Measurements from ENCODE around the gene ZNF805. TPM values are rescaled to one million over a fixed set of nuclear protein-coding genes. Genes with fewer than 3 reads are reported as not detected.

The ZNF805 gene
- total and polyA plus RNA-seq, 12 donors, result 0.77 to 14.7 (median 10.8) TPM

DNA sequence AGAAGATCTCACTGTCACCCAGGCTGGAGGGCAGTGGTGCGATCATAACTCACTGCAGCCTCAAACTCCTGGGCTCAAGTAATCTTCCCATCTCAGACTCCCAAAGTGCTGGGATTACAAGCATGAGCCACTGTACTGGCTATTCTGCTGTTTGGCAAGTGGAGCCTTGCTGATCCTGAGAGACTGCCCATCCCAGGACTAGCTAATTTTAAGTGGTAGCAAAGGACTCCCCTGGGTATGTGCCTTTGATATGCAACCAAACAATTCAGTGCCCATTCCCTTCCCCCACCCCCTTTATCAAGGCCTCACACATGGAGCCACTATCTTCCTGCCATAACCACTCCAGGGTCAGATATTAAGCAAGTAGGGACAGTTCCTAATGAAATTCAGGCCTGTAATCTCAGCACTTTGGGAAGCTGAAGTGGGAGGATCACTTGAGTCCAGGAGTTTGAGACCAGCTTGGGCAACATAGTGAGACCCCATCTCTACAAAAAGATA, 22.9 kb downstream of the ZNF805 start:
- Histone ChIP-seq H3K4me3 (no peak overlapping the region), H3K9me3 (no peaks in the 10 kb centered on the region), H3K27me3 (no peaks in the 10 kb centered on the region), H3K27ac (no peak overlapping the region), H3K4me1 (no peaks in the 10 kb centered on the region), H3K36me3 (peaks cover 0 to 58% (median 5%) of the 10 kb centered on the region in 9 donors)
- 91 to 100% methylated on average over 1 of the region's 1 CpG for WGBS, 2 donors
- TF ChIP-seq, protein P1, sequence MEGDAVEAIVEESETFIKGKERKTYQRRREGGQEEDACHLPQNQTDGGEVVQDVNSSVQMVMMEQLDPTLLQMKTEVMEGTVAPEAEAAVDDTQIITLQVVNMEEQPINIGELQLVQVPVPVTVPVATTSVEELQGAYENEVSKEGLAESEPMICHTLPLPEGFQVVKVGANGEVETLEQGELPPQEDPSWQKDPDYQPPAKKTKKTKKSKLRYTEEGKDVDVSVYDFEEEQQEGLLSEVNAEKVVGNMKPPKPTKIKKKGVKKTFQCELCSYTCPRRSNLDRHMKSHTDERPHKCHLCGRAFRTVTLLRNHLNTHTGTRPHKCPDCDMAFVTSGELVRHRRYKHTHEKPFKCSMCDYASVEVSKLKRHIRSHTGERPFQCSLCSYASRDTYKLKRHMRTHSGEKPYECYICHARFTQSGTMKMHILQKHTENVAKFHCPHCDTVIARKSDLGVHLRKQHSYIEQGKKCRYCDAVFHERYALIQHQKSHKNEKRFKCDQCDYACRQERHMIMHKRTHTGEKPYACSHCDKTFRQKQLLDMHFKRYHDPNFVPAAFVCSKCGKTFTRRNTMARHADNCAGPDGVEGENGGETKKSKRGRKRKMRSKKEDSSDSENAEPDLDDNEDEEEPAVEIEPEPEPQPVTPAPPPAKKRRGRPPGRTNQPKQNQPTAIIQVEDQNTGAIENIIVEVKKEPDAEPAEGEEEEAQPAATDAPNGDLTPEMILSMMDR (IDR thresholded peaks at IDR 0.05), result no peak
- intact Hi-C loops (cut with DNase I), result no loop called here
- DNase-seq (no peak), ATAC-seq (no peak)

DNA sequence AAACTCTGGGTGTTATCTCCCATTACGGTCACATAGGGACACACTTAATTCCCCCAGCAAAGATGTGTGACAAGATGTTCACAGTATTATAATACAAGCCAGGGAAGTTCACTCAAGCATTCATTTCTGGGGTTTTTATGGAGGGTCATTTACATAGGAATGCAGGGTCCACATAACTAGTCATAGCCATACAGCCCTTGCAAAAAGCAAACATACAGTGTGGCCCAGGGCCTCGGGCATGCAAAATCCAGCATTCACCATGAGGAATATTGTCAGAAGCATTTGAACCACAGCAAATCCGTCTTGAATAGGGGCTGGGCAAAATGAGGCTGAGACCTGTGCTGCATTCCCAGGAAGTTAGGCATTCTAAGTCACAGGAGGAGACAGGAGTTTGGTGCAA, 26.9 kb downstream of the ZNF805 start:
- 78 to 87% methylated on average over 3 of the region's 3 CpGs for WGBS, 2 donors
- ATAC-seq, result no peak

DNA sequence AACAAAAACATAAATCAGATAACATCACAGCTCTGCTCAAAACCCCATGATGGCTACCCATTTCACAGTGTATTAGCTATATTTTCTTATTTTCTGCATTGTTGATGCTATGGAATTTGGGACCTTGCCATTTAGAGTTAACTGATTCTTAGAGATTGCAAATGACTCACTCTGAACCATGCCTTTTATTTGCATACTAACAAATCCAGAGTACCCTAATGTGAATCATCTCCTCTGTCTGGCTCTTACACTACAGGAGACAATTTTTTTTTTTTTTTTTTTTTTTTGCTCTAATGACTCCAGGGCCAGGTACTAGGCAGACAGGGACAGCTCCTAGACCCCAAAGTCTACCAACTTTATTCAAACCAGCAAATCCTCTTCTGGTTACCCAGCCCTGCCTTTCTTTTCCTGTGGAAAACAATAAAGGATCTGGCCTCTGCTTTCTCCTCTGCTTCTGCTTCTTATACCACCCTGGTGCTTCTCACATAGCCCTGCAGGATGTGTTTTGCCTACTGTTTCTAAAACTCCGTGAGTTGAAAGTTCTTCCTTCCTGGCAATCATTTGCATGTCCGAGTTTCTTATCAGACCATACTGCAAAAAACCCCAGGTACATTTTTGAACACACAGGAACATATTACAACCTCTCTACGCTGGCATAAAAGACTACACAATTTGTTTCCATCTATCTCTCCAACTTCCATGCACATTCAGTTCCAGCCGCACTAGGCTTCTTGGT, 29.3 kb downstream of the ZNF805 start:
- ATAC-seq, result no peak
- Histone ChIP-seq H3K36me3 (peaks cover 0 to 38% (median 0%) of the 10 kb centered on the region in 9 donors), H3K9me3 (no peaks in the 10 kb centered on the region), H3K4me3 (no peak overlapping the region), H3K4me1 (no peaks in the 10 kb centered on the region), H3K27me3 (no peaks in the 10 kb centered on the region), H3K27ac (no peak overlapping the region)
- WGBS, 2 donors, result 72 to 85% methylated on average over 4 of the region's 4 CpGs
- TF ChIP-seq, protein P1 (IDR thresholded peaks at IDR 0.05), result no peak
- DNase-seq, result no peak
- intact Hi-C loops (cut with DNase I), result no loop called here

More for the DNA sequence above, 26.9 kb downstream of the ZNF805 start:
- intact Hi-C loops (cut with DNase I), result no loop called here
- no peaks in the 10 kb centered on the region for H3K27me3 ChIP-seq
- TF ChIP-seq, protein P1 (IDR thresholded peaks at IDR 0.05), result no peak
- DNase-seq, result no peak
- H3K36me3 ChIP-seq, result peaks cover 0 to 33% (median 0%) of the 10 kb centered on the region in 9 donors
- H3K4me3 ChIP-seq, result no peak overlapping the region
- no peaks in the 10 kb centered on the region for H3K4me1 ChIP-seq
- no peak overlapping the region for H3K27ac ChIP-seq
- no peaks in the 10 kb centered on the region for H3K9me3 ChIP-seq

DNA sequence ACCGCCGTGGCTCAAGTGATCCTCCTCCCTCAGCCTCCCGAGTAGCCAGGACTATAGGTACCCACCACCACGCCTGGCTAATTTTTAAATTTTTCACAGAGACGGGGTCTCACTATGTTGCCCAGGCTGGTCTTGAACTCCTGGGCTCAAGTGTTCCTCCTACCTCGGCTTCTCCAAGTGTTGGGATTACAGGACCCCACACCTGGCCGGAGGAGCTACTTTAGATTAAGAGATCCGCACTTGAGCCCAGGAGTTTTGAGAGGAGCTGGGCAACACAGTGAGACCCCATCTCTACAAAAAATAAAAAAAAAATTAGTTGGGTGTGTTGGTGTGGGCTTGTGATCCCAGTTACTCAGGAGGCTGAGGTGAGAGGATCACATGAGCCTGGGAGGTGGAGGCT, 30.8 kb downstream of the ZNF805 start:
- TF ChIP-seq, protein P1 (IDR thresholded peaks at IDR 0.05), result no peak
- Histone ChIP-seq H3K9me3 (no peaks in the 10 kb centered on the region), H3K4me1 (no peaks in the 10 kb centered on the region), H3K27me3 (no peaks in the 10 kb centered on the region), H3K36me3 (peaks cover 0 to 48% (median 0%) of the 10 kb centered on the region in 9 donors), H3K27ac (no peak overlapping the region), H3K4me3 (no peak overlapping the region)
- intact Hi-C loops (cut with DNase I), result no loop called here
- ATAC-seq (no peak), DNase-seq (no peak)
- WGBS, 2 donors, result 97% methylated on average over 8 of the region's 8 CpGs

Data from heart right ventricle (tissue), 16 donors.